Endodermal cell (in vitro differentiated cells): Measurements from ENCODE around the gene SLC39A5. TPM values are rescaled to one million over a fixed set of nuclear protein-coding genes. Genes with fewer than 3 reads are reported as not detected.

Source experiments
- DNase-seq: peaks from one replicate; pipeline ENCODE4 v3.0.0-alpha.2; 2017
- H3K27ac ChIP-seq: 2 replicates; pipeline ENCODE4 v1.5.1; 2013; ENCODE audit warnings: mild to moderate bottlenecking, low read depth, low read length, moderate library complexity
- H3K27me3 ChIP-seq: 2 replicates; pipeline ENCODE4 v1.6.1; 2013; ENCODE audit warnings: mild to moderate bottlenecking, low read length, moderate library complexity; ENCODE audit not compliant: insufficient read depth, control insufficient read depth, poor library complexity, severe bottlenecking
- H3K36me3 ChIP-seq: 2 replicates; pipeline ENCODE4 v1.7.0; 2013; ENCODE audit warnings: mild to moderate bottlenecking, low read length, moderate library complexity; ENCODE audit not compliant: control insufficient read depth, insufficient read depth
- H3K4me1 ChIP-seq: one replicate; pipeline ENCODE4 v1.7.0; 2013; ENCODE audit warnings: low read length; ENCODE audit not compliant: control insufficient read depth, insufficient read depth
- H3K4me3 ChIP-seq: 2 replicates; pipeline ENCODE4 v1.5.1; 2013; ENCODE audit warnings: mild to moderate bottlenecking, low read length, moderate library complexity
- H3K9ac ChIP-seq: 2 replicates; pipeline ENCODE4 v1.6.1; 2013; ENCODE audit warnings: mild to moderate bottlenecking, low read length, moderate library complexity; ENCODE audit not compliant: poor library complexity, severe bottlenecking; ENCODE audit errors: extremely low read depth
- H3K9me3 ChIP-seq: 2 replicates; pipeline ENCODE4 v1.6.1; 2013; ENCODE audit warnings: mild to moderate bottlenecking, low read length, moderate library complexity; ENCODE audit not compliant: control insufficient read depth
- H3K27ac Mint-ChIP-seq: 2 replicates; pipeline ENCODE4 v1.8.0; 2020; ENCODE audit warnings: mixed read lengths
- H3K27me3 Mint-ChIP-seq: 2 replicates; pipeline ENCODE4 v1.8.0; 2021; ENCODE audit warnings: mild to moderate bottlenecking, mixed read lengths; ENCODE audit not compliant: insufficient read depth
- H3K36me3 Mint-ChIP-seq: 2 replicates; pipeline ENCODE4 v1.8.0; 2020; ENCODE audit warnings: low read depth, mixed read lengths
- H3K4me1 Mint-ChIP-seq: 2 replicates; pipeline ENCODE4 v1.8.0; 2020; ENCODE audit warnings: mixed read lengths
- H3K4me3 Mint-ChIP-seq: 2 replicates; pipeline ENCODE4 v1.8.0; 2020; ENCODE audit warnings: mild to moderate bottlenecking, moderate library complexity, mixed read lengths
- H3K9me3 Mint-ChIP-seq: 2 replicates; pipeline ENCODE4 v1.8.0; 2020; ENCODE audit warnings: mild to moderate bottlenecking, mixed read lengths
- WGBS, 2 experiments: methylation state at CpG; one replicate each; pipeline versions ENCODE4 v1.1.5 to v1.1.7; 2013; ENCODE audit warnings: missing lambda C conversion rate in 2 of 2, mixed read lengths in 1 of 2; ENCODE audit not compliant: insufficient coverage in 1 of 2, insufficient read length in 1 of 2; 5-methylcytosine and 5-hydroxymethylcytosine counted together
- total RNA-seq, 2 donors: library from RNA; stranded (reverse); fragmentation: NEBNext Ultra II Directional in 1 of 2; extraction: Animal tissue kit (Norgen Biotek cat#: 25700) in 1 of 2; gene quantifications; 2 replicates in 1 of 2; 3 replicates in 1 of 2; pipeline ENCODE4 v1.2.1, GENCODE V29; 2021
- TF ChIP-seq, protein P1 (sequence below): fragments of 200-600 bp; sonication (generic); conservative IDR thresholded peaks from 2 replicates; pipeline ENCODE4 v1.5.0; 2021; ENCODE audit warnings: antibody characterized with exemption, mild to moderate bottlenecking

The SLC39A5 gene
- total RNA-seq, 2 donors from 2014 or later: 2.5 to 3.2 TPM

- no peak overlapping the region for H3K4me3 ChIP-seq
- peaks cover 65% of the 10 kb centered on the region for H3K36me3 Mint-ChIP-seq
- H3K4me1 ChIP-seq: no peaks in the 10 kb centered on the region
- DNase-seq: no peak
- H3K9me3 ChIP-seq: no peaks in the 10 kb centered on the region
- H3K27ac ChIP-seq: no peak overlapping the region
- H3K27me3 ChIP-seq: no peaks in the 10 kb centered on the region
- no peaks in the 10 kb centered on the region for H3K27me3 Mint-ChIP-seq
- H3K36me3 ChIP-seq: peaks cover 85% of the 10 kb centered on the region
- H3K4me1 Mint-ChIP-seq: no peaks in the 10 kb centered on the region
- no peak overlapping the region for H3K4me3 Mint-ChIP-seq
- 94 to 96% methylated on average over 16 of the region's 16 CpGs for WGBS, 2 experiments
- H3K27ac Mint-ChIP-seq: no peak overlapping the region
- TF ChIP-seq, protein P1, sequence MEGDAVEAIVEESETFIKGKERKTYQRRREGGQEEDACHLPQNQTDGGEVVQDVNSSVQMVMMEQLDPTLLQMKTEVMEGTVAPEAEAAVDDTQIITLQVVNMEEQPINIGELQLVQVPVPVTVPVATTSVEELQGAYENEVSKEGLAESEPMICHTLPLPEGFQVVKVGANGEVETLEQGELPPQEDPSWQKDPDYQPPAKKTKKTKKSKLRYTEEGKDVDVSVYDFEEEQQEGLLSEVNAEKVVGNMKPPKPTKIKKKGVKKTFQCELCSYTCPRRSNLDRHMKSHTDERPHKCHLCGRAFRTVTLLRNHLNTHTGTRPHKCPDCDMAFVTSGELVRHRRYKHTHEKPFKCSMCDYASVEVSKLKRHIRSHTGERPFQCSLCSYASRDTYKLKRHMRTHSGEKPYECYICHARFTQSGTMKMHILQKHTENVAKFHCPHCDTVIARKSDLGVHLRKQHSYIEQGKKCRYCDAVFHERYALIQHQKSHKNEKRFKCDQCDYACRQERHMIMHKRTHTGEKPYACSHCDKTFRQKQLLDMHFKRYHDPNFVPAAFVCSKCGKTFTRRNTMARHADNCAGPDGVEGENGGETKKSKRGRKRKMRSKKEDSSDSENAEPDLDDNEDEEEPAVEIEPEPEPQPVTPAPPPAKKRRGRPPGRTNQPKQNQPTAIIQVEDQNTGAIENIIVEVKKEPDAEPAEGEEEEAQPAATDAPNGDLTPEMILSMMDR: no peak
- no peaks in the 10 kb centered on the region for H3K9me3 Mint-ChIP-seq
- no peak overlapping the region for H3K9ac ChIP-seq
These were observed 18.1 kb downstream of the SLC39A5 start for GRCh38 chr12:56247923-56248322.

DNA sequence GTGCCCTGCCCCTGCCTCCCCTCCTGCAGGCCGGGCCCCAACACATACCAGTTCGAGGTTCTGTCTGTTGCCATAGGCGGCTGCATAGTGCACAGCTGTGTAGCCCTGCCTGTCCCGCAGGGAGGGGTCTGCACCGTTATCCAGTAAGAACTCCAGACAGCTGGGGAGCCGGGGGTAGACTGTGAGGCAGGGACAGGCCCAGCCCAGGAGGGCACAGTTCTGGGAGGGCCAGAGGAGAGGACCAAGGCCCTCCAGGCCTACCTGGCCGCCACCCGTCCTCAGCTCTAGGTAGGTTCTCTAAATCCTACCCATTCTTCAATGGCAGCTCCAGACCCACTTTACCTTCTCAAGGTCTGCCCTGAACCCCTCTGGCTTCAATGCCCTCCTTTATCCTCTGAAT is 18.9 kb downstream of the SLC39A5 start:
- H3K9ac ChIP-seq: no peak overlapping the region
- peaks cover 65% of the 10 kb centered on the region for H3K36me3 Mint-ChIP-seq
- H3K4me1 Mint-ChIP-seq: no peaks in the 10 kb centered on the region
- no peaks in the 10 kb centered on the region for H3K4me1 ChIP-seq
- no peak overlapping the region for H3K4me3 ChIP-seq
- no peaks in the 10 kb centered on the region for H3K9me3 Mint-ChIP-seq
- no peak overlapping the region for H3K27ac Mint-ChIP-seq
- TF ChIP-seq, protein P1: no peak
- no peak overlapping the region for H3K4me3 Mint-ChIP-seq
- DNase-seq: no peak
- no peaks in the 10 kb centered on the region for H3K9me3 ChIP-seq
- H3K36me3 ChIP-seq: peaks cover 85% of the 10 kb centered on the region
- no peaks in the 10 kb centered on the region for H3K27me3 Mint-ChIP-seq
- 90 to 92% methylated on average over 8 of the region's 8 CpGs for WGBS, 2 experiments
- H3K27ac ChIP-seq: no peak overlapping the region
- H3K27me3 ChIP-seq: no peaks in the 10 kb centered on the region

DNA sequence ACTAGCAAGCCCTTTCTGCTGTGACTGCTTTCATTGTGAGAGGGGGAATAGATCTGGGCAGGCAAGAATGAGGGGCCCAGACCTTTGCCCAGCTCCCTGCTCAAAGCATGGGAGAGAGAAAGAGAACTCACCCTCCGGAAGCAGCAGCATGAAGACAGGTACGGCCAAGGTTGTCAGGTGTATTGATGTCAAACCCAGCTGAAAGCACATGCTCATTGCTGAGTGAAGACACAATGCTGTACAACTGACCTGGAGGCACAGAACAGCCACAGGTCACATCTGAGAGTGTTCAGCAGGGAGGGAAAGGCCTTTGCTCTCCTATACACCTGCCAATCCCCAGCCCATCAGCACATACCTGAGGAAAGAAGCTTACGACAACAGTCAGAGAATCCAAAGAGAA is 22.8 kb downstream of the SLC39A5 start:
- Mint-ChIP-seq H3K9me3 (no peaks in the 10 kb centered on the region), H3K27me3 (no peaks in the 10 kb centered on the region), H3K27ac (no peak overlapping the region), H3K36me3 (peaks cover 59% of the 10 kb centered on the region), H3K4me3 (no peak overlapping the region), H3K4me1 (peaks cover 14% of the 10 kb centered on the region)
- H3K9ac ChIP-seq: no peak overlapping the region
- no peaks in the 10 kb centered on the region for H3K9me3 ChIP-seq
- no peak for DNase-seq
- 97% methylated on average over 2 to 3 of the region's 3 CpGs for WGBS, 2 experiments
- H3K4me3 ChIP-seq: no peak overlapping the region
- H3K27me3 ChIP-seq: no peaks in the 10 kb centered on the region
- TF ChIP-seq, protein P1: no peak
- peaks cover 83% of the 10 kb centered on the region for H3K36me3 ChIP-seq
- no peak overlapping the region for H3K27ac ChIP-seq
- H3K4me1 ChIP-seq: no peaks in the 10 kb centered on the region
